ENCODE results near the gene IPO13.

The IPO13 gene

GRCh38 chr1:43901196-43901961 is 45.4 kb upstream of the IPO13 start:
- Histone ChIP-seq H4K8ac (ENCODE audit: low read length) (no peak overlapping the region), H3K4me2 (ENCODE audit: low read length, poor library complexity, severe bottlenecking) (no peak overlapping the region), H3K14ac (ENCODE audit: low read length in 2 of 2) (no peak overlapping the region), H3K18ac (ENCODE audit: low read depth in 1 of 2, low read length in 2 of 2) (no peak overlapping the region), H2BK5ac (ENCODE audit: low read depth, low read length, poor library complexity, severe bottlenecking) (no peak overlapping the region), H2BK120ac (ENCODE audit: low read depth, low read length) (no peak overlapping the region), H4K91ac (ENCODE audit: low read length) (no peak overlapping the region), H3K23ac (ENCODE audit: low read length in 2 of 2) (no peak overlapping the region), H3K9me3 (ENCODE audit: control insufficient read depth, low read length) (no peaks in the 10 kb centered on the region), H3K4me1 (ENCODE audit: control insufficient read depth, insufficient read depth, low read depth, low read length) (no peaks in the 10 kb centered on the region), H3K4me3 (ENCODE audit: insufficient read depth in 1 of 2, low read depth in 1 of 2, low read length in 2 of 2) (no peak overlapping the region), H2BK15ac (ENCODE audit: low read depth, poor library complexity, severe bottlenecking) (no peak overlapping the region), H3K36me3 (ENCODE audit: control insufficient read depth in 1 of 2, insufficient read depth in 2 of 2, low read depth in 1 of 2, low read length in 2 of 2) (peaks cover 56 to 65% of the 10 kb centered on the region in 2 experiments), H3K9ac (ENCODE audit: low read length) (no peak overlapping the region), H3K27ac (ENCODE audit: low read length, poor library complexity, severe bottlenecking) (no peak overlapping the region), H2BK12ac (ENCODE audit: low read length in 2 of 2) (no peak overlapping the region), H3K79me1 (replicated peaks; ENCODE audit: low read length, poor library complexity, severe bottlenecking) (peaks cover 1% of the 10 kb centered on the region), H2AK5ac (ENCODE audit: low read length, severe bottlenecking) (no peak overlapping the region), H3K27me3 (ENCODE audit: control insufficient read depth in 1 of 2, insufficient read depth in 1 of 2, low read length in 2 of 2) (peaks cover 0 to 16% of the 10 kb centered on the region in 2 experiments), H2AFZ (ENCODE audit: low read depth, low read length) (no peak overlapping the region), H3K4ac (ENCODE audit: low read depth in 1 of 2, low read length in 2 of 2) (no peak overlapping the region)
- WGBS = 93% methylated on average over 7 of the region's 7 CpGs
- no peak for DNase-seq

GRCh38 chr1:43902058-43902831 is 44.5 kb upstream of the IPO13 start:
- no peak overlapping the region for H2BK12ac ChIP-seq (ENCODE audit: low read length in 2 of 2)
- H3K9ac ChIP-seq (ENCODE audit: low read length) = no peak overlapping the region
- H3K4me2 ChIP-seq (ENCODE audit: low read length, poor library complexity, severe bottlenecking) = no peak overlapping the region
- peaks cover 1% of the 10 kb centered on the region for H3K79me1 ChIP-seq (replicated peaks; ENCODE audit: low read length, poor library complexity, severe bottlenecking)
- WGBS = 97% methylated on average over 3 of the region's 4 CpGs
- H2AFZ ChIP-seq (ENCODE audit: low read depth, low read length) = no peak overlapping the region
- no peak overlapping the region for H3K14ac ChIP-seq (ENCODE audit: low read length in 2 of 2)
- H3K18ac ChIP-seq (ENCODE audit: low read depth in 1 of 2, low read length in 2 of 2) = no peak overlapping the region
- no peak overlapping the region for H3K23ac ChIP-seq (ENCODE audit: low read length in 2 of 2)
- no peak for DNase-seq
- H2BK5ac ChIP-seq (ENCODE audit: low read depth, low read length, poor library complexity, severe bottlenecking) = no peak overlapping the region
- no peak overlapping the region for H4K8ac ChIP-seq (ENCODE audit: low read length)
- no peak overlapping the region for H3K27ac ChIP-seq (ENCODE audit: low read length, poor library complexity, severe bottlenecking)
- H3K36me3 ChIP-seq (ENCODE audit: control insufficient read depth in 1 of 2, insufficient read depth in 2 of 2, low read depth in 1 of 2, low read length in 2 of 2) = peaks cover 57 to 67% of the 10 kb centered on the region in 2 experiments
- H3K9me3 ChIP-seq (ENCODE audit: control insufficient read depth, low read length) = no peaks in the 10 kb centered on the region
- no peak overlapping the region for H3K4ac ChIP-seq (ENCODE audit: low read depth in 1 of 2, low read length in 2 of 2)
- H4K91ac ChIP-seq (ENCODE audit: low read length) = no peak overlapping the region
- no peak overlapping the region for H2BK15ac ChIP-seq (ENCODE audit: low read depth, poor library complexity, severe bottlenecking)
- no peak overlapping the region for H2BK120ac ChIP-seq (ENCODE audit: low read depth, low read length)
- no peak overlapping the region for H2AK5ac ChIP-seq (ENCODE audit: low read length, severe bottlenecking)
- H3K4me1 ChIP-seq (ENCODE audit: control insufficient read depth, insufficient read depth, low read depth, low read length) = no peaks in the 10 kb centered on the region
- peaks cover 0 to 17% of the 10 kb centered on the region in 2 experiments for H3K27me3 ChIP-seq (ENCODE audit: control insufficient read depth in 1 of 2, insufficient read depth in 1 of 2, low read length in 2 of 2)
- no peak overlapping the region for H3K4me3 ChIP-seq (ENCODE audit: insufficient read depth in 1 of 2, low read depth in 1 of 2, low read length in 2 of 2)

GRCh38 chr1:43904660-43905551 is 41.8 kb upstream of the IPO13 start:
- H3K14ac ChIP-seq (ENCODE audit: low read length in 2 of 2) = no peak overlapping the region
- H2AFZ ChIP-seq (ENCODE audit: low read depth, low read length) = no peak overlapping the region
- DNase-seq = no peak
- H3K4ac ChIP-seq (ENCODE audit: low read depth in 1 of 2, low read length in 2 of 2) = no peak overlapping the region
- H4K91ac ChIP-seq (ENCODE audit: low read length) = no peak overlapping the region
- no peak overlapping the region for H2BK5ac ChIP-seq (ENCODE audit: low read depth, low read length, poor library complexity, severe bottlenecking)
- no peaks in the 10 kb centered on the region for H3K79me1 ChIP-seq (replicated peaks; ENCODE audit: low read length, poor library complexity, severe bottlenecking)
- no peak overlapping the region for H2AK5ac ChIP-seq (ENCODE audit: low read length, severe bottlenecking)
- H3K4me1 ChIP-seq (ENCODE audit: control insufficient read depth, insufficient read depth, low read depth, low read length) = no peaks in the 10 kb centered on the region
- 58% methylated on average over 7 of the region's 7 CpGs for WGBS
- H3K9me3 ChIP-seq (ENCODE audit: control insufficient read depth, low read length) = no peaks in the 10 kb centered on the region
- H3K4me3 ChIP-seq (ENCODE audit: insufficient read depth in 1 of 2, low read depth in 1 of 2, low read length in 2 of 2) = no peak overlapping the region
- no peak overlapping the region for H2BK12ac ChIP-seq (ENCODE audit: low read length in 2 of 2)
- H3K27ac ChIP-seq (ENCODE audit: low read length, poor library complexity, severe bottlenecking) = no peak overlapping the region
- no peak overlapping the region for H2BK15ac ChIP-seq (ENCODE audit: low read depth, poor library complexity, severe bottlenecking)
- H3K36me3 ChIP-seq (ENCODE audit: control insufficient read depth in 1 of 2, insufficient read depth in 2 of 2, low read depth in 1 of 2, low read length in 2 of 2) = peaks cover 41 to 42% of the 10 kb centered on the region in 2 experiments
- no peak overlapping the region for H3K4me2 ChIP-seq (ENCODE audit: low read length, poor library complexity, severe bottlenecking)
- peaks cover 0 to 20% of the 10 kb centered on the region in 2 experiments for H3K27me3 ChIP-seq (ENCODE audit: control insufficient read depth in 1 of 2, insufficient read depth in 1 of 2, low read length in 2 of 2)
- no peak overlapping the region for H2BK120ac ChIP-seq (ENCODE audit: low read depth, low read length)
- H3K23ac ChIP-seq (ENCODE audit: low read length in 2 of 2) = no peak overlapping the region
- H4K8ac ChIP-seq (ENCODE audit: low read length) = no peak overlapping the region
- no peak overlapping the region for H3K18ac ChIP-seq (ENCODE audit: low read depth in 1 of 2, low read length in 2 of 2)
- H3K9ac ChIP-seq (ENCODE audit: low read length) = no peak overlapping the region

Data from mesenchymal stem cell (in vitro differentiated cells and primary cell).